Endodermal cell (in vitro differentiated cells): Measurements from ENCODE around the gene KIAA1614. TPM values are rescaled to one million over a fixed set of nuclear protein-coding genes. Genes with fewer than 3 reads are reported as not detected.

Experiments
- DNase-seq: peaks from one replicate; pipeline ENCODE4 v3.0.0-alpha.2; 2017
- H3K27ac ChIP-seq: 2 replicates; pipeline ENCODE4 v1.5.1; 2013; ENCODE audit warnings: mild to moderate bottlenecking, low read depth, low read length, moderate library complexity
- H3K27me3 ChIP-seq: 2 replicates; pipeline ENCODE4 v1.6.1; 2013; ENCODE audit warnings: mild to moderate bottlenecking, low read length, moderate library complexity; ENCODE audit not compliant: insufficient read depth, control insufficient read depth, poor library complexity, severe bottlenecking
- H3K36me3 ChIP-seq: 2 replicates; pipeline ENCODE4 v1.7.0; 2013; ENCODE audit warnings: mild to moderate bottlenecking, low read length, moderate library complexity; ENCODE audit not compliant: control insufficient read depth, insufficient read depth
- H3K4me1 ChIP-seq: one replicate; pipeline ENCODE4 v1.7.0; 2013; ENCODE audit warnings: low read length; ENCODE audit not compliant: control insufficient read depth, insufficient read depth
- H3K4me3 ChIP-seq: 2 replicates; pipeline ENCODE4 v1.5.1; 2013; ENCODE audit warnings: mild to moderate bottlenecking, low read length, moderate library complexity
- H3K9ac ChIP-seq: 2 replicates; pipeline ENCODE4 v1.6.1; 2013; ENCODE audit warnings: mild to moderate bottlenecking, low read length, moderate library complexity; ENCODE audit not compliant: poor library complexity, severe bottlenecking; ENCODE audit errors: extremely low read depth
- H3K9me3 ChIP-seq: 2 replicates; pipeline ENCODE4 v1.6.1; 2013; ENCODE audit warnings: mild to moderate bottlenecking, low read length, moderate library complexity; ENCODE audit not compliant: control insufficient read depth
- H3K27ac Mint-ChIP-seq: 2 replicates; pipeline ENCODE4 v1.8.0; 2020; ENCODE audit warnings: mixed read lengths
- H3K27me3 Mint-ChIP-seq: 2 replicates; pipeline ENCODE4 v1.8.0; 2021; ENCODE audit warnings: mild to moderate bottlenecking, mixed read lengths; ENCODE audit not compliant: insufficient read depth
- H3K36me3 Mint-ChIP-seq: 2 replicates; pipeline ENCODE4 v1.8.0; 2020; ENCODE audit warnings: low read depth, mixed read lengths
- H3K4me1 Mint-ChIP-seq: 2 replicates; pipeline ENCODE4 v1.8.0; 2020; ENCODE audit warnings: mixed read lengths
- H3K4me3 Mint-ChIP-seq: 2 replicates; pipeline ENCODE4 v1.8.0; 2020; ENCODE audit warnings: mild to moderate bottlenecking, moderate library complexity, mixed read lengths
- H3K9me3 Mint-ChIP-seq: 2 replicates; pipeline ENCODE4 v1.8.0; 2020; ENCODE audit warnings: mild to moderate bottlenecking, mixed read lengths
- CTCF ChIP-seq: fragments of 200-600 bp; sonication (generic); conservative IDR thresholded peaks from 2 replicates; pipeline ENCODE4 v1.5.0; 2021; ENCODE audit warnings: antibody characterized with exemption, mild to moderate bottlenecking
- WGBS, 2 experiments: methylation state at CpG; one replicate each; pipeline versions ENCODE4 v1.1.5 to v1.1.7; 2013; ENCODE audit warnings: missing lambda C conversion rate in 2 of 2, mixed read lengths in 1 of 2; ENCODE audit not compliant: insufficient coverage in 1 of 2, insufficient read length in 1 of 2; 5-methylcytosine and 5-hydroxymethylcytosine counted together
- total RNA-seq, 2 donors: library from RNA; stranded (reverse); fragmentation: NEBNext Ultra II Directional in 1 of 2; extraction: Animal tissue kit (Norgen Biotek cat#: 25700) in 1 of 2; gene quantifications; 2 replicates in 1 of 2; 3 replicates in 1 of 2; pipeline ENCODE4 v1.2.1, GENCODE V29; 2021

The KIAA1614 gene
- total RNA-seq, 2 donors from 2014 or later: 3.3 to 5.8 TPM

GRCh38 chr1:180952657-180953013, 39.9 kb downstream of the KIAA1614 start:
- no peaks in the 10 kb centered on the region for H3K4me1 Mint-ChIP-seq
- Histone ChIP-seq H3K27ac (no peak overlapping the region), H3K9me3 (no peaks in the 10 kb centered on the region), H3K27me3 (no peaks in the 10 kb centered on the region), H3K4me3 (no peak overlapping the region), H3K36me3 (no peaks in the 10 kb centered on the region), H3K9ac (no peak overlapping the region), H3K4me1 (no peaks in the 10 kb centered on the region)
- H3K27me3 Mint-ChIP-seq: no peaks in the 10 kb centered on the region
- no peaks in the 10 kb centered on the region for H3K9me3 Mint-ChIP-seq
- DNase-seq: no peak
- TF ChIP-seq CTCF: no peak
- H3K4me3 Mint-ChIP-seq: no peak overlapping the region
- peaks cover 12% of the 10 kb centered on the region for H3K36me3 Mint-ChIP-seq
- WGBS, 2 experiments: 89 to 100% methylated on average over 2 to 6 of the region's 6 CpGs
- no peak overlapping the region for H3K27ac Mint-ChIP-seq

GRCh38 chr1:180953291-180954004, 40.8 kb downstream of the KIAA1614 start:
- no peak overlapping the region for H3K9ac ChIP-seq
- H3K36me3 ChIP-seq: peaks cover 3% of the 10 kb centered on the region

GRCh38 chr1:180954005-180954800, 41.5 kb downstream of the KIAA1614 start:
- H3K4me1 ChIP-seq: no peaks in the 10 kb centered on the region
- no peak overlapping the region for H3K4me3 ChIP-seq
- no peak for TF ChIP-seq CTCF
- no peaks in the 10 kb centered on the region for H3K27me3 ChIP-seq
- H3K27ac ChIP-seq: no peak overlapping the region
- Mint-ChIP-seq H3K27me3 (no peaks in the 10 kb centered on the region), H3K9me3 (peaks cover 8% of the 10 kb centered on the region), H3K4me3 (no peak overlapping the region), H3K4me1 (no peaks in the 10 kb centered on the region), H3K36me3 (peaks cover 26% of the 10 kb centered on the region), H3K27ac (no peak overlapping the region)
- peaks cover 3% of the 10 kb centered on the region for H3K9me3 ChIP-seq
- 95 to 98% methylated on average over 66 to 74 of the region's 74 CpGs for WGBS, 2 experiments
- H3K9ac ChIP-seq: no peak overlapping the region
- peaks cover 10% of the 10 kb centered on the region for H3K36me3 ChIP-seq
- DNase-seq: no peak

More at GRCh38 chr1:180953291-180954004, 40.8 kb downstream of the KIAA1614 start:
- H3K36me3 Mint-ChIP-seq: peaks cover 18% of the 10 kb centered on the region
- H3K4me1 Mint-ChIP-seq: no peaks in the 10 kb centered on the region
- H3K4me3 Mint-ChIP-seq: no peak overlapping the region
- TF ChIP-seq CTCF: no peak
- DNase-seq: no peak
- Histone ChIP-seq H3K27ac (no peak overlapping the region), H3K4me1 (no peaks in the 10 kb centered on the region), H3K4me3 (no peak overlapping the region), H3K27me3 (no peaks in the 10 kb centered on the region), H3K9me3 (no peaks in the 10 kb centered on the region)
- H3K27me3 Mint-ChIP-seq: no peaks in the 10 kb centered on the region
- no peak overlapping the region for H3K27ac Mint-ChIP-seq
- H3K9me3 Mint-ChIP-seq: peaks cover 1% of the 10 kb centered on the region
- 95% methylated on average over 30 to 41 of the region's 41 CpGs for WGBS, 2 experiments
